Ovary (tissue), 3 donors: ENCODE measurements around the gene MYOM1.

Experiments
- CTCF ChIP-seq, 3 donors: fragments of 450-650 bp in 2 of 3; fragments of 200-600 bp in 1 of 3; IDR thresholded peaks; one replicate each; pipeline versions ENCODE4 v1.5.1 to v1.8.0; 2016 to 2022; ENCODE audit warnings: antibody characterized with exemption in 3 of 3, mild to moderate bottlenecking in 1 of 3
- POLR2A ChIP-seq: fragments of 450-650 bp; IDR thresholded peaks from one replicate; pipeline ENCODE4 v1.6.1; 2017; ENCODE audit warnings: antibody characterized with exemption, mild to moderate bottlenecking, moderate library complexity
- donor health status: DM: no; HTN: no; CAD: no.

- TF ChIP-seq CTCF (IDR thresholded peaks at IDR 0.05) = no peak
- TF ChIP-seq POLR2A = no peak
These were observed 24.7 kb downstream of the MYOM1 start for GRCh38 chr18:3194947-3195612.
